HG03064 (cell line): Measurements from ENCODE around the gene TMEM254.
A peak's percentile ranks its signal among the peaks of the same experiment; 100 is the strongest.
"Not testable (repeated sequence)": the region's sequence is repeated elsewhere in the genome, so short reads cannot be mapped to it uniquely, and the experiment has no call there.

Experiments used
- ATAC-seq: cut with Tn5 transposase; IDR thresholded peaks from one replicate; pipeline ENCODE4 v1.9.1; 2021; ENCODE audit warnings: low read depth; ENCODE audit not compliant: unreplicated experiment

Gene TMEM254, protein sequence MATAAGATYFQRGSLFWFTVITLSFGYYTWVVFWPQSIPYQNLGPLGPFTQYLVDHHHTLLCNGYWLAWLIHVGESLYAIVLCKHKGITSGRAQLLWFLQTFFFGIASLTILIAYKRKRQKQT

DNA sequence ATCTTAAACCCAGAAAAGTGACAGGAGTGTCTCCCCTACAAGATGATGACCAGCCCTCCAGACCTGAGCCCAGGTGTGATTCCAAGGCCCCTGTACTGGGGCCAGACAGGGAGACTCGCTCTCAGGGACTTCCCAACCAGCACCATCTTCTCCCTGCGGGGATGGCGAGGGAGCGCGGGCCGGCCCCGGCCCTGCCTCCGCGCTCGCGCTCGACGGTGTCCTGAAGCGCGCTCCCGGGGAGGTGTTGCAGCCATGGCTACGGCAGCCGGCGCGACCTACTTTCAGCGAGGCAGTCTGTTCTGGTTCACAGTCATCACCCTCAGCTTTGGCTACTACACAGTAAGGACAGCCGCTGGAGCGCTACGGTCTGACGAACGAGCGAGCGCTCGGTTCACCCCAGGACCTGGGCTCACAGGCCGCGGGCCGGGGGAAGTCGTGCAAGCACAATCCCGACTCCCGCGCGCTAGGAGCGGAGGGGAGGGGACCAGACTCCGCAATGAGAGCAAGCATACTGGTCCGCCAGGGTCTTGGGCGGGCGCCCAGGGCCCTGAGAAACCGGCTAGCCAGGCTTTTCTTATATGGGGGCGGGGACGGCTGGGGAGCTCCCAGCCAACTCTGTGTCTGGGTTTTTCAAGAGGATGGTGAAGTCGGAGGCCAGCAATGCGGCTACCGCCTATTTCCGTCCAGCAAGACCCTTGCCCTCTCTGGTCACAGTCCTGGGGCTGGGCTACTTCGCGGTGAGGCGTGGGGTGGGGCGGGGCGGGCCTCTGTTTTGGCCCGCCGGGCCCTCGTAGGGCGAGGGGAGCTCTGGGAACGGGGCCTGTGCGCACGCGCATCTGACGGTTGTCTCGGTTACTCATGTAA, at the start of gene TMEM254:
TMEM254 (plus strand) TSS at position 218 of the 864 bp plus-strand sequence; CDS start at position 253, 35 bp downstream.
- peak; percentile 92 for ATAC-seq

DNA sequence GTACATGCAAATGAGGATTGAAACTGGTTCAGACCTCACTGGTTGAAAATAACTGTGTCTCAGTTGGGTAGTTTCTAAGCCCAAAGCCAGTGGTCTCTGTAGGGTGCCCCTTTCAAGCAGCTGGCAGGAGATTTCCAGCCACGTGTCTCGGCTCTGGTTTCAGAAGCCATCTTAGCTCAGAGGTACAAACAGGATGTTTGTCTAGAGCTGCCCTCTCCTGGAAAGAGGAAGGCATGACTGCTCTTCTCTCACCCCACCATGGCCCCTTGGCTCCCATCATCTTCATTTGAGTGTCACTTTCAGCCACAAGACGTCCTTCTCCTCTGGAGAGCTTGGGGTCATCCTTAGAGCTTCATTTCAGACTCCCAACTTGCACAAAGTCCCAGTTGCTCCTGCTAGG, 49.3 kb upstream of the TMEM254 start:
- ATAC-seq, result not testable (repeated sequence)

DNA sequence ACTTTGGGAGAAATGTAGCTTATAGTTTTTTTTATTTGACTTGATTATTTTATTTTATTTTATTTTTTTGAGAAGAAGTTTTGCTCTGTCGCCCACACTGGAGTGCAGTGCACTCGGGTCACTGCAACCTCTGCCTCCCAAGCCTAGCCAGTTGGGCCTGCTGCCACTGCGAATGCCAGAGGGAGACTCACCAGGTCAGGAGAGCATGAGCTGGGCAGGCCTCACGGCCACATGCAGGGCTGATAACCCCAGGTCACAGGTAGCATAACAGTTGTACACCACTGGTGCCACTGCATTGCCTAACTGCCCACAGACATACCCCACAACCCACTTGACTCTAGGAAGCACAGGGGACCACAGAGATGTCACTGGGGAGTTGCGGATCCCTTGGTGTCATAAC, 48.6 kb upstream of the TMEM254 start:
- ATAC-seq, result not testable (repeated sequence)

DNA sequence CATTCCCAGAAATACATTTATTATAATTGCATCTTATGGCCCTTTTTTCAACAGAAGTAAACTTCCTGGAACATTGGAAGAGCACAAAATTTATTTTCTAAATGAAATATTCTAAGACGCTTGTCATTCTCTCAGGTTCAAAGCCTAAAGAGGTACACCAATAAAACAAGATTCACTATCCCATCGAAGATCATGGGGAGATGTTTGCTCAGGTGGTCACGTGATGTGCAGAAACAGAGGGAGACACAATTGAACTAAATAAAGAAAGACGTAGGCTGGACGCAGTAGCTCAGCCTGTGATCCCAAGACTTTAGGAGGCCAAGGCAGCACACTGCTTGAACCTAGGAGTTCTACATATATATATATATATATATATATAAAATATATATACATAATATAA, 46.0 kb upstream of the TMEM254 start:
- ATAC-seq, result no peak

DNA sequence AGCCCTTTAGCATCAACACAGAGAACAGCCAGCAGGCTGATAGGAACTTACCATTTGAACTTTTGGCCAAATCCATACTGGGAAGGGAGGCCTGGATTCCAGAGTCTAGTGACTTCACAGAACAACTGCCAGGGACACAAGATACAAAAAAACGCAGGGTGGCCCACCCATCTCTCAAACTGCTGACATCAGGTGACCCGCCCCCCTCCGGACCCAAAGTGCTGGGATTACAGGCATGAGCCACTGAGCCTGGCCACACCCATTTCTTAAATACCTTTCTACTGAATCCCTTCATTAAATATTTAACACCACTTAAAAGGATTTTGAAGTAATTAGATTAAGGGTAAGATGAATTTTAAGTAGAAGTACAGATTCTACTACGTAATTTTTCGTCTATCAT, 43.7 kb upstream of the TMEM254 start:
- ATAC-seq, result not testable (repeated sequence)

DNA sequence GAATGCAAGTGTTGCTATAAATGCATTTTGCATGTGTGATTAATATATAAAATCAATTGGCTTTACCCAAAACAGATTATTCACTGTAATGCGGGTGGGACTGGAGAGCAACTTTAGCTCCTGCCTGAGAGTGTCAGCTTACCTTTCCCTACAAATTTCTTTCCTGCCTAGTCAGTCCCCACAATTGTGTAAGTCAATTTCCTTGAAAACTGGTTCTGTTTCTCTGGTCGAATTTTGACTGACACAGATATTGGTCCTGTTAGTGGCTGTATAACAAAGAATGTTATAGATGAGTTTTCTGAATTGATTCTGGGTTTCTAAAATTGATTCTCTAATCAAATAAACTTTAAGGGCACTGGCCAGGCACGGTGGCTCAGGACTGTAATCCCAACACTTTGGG, 43.0 kb upstream of the TMEM254 start:
- ATAC-seq, result not testable (repeated sequence)

DNA sequence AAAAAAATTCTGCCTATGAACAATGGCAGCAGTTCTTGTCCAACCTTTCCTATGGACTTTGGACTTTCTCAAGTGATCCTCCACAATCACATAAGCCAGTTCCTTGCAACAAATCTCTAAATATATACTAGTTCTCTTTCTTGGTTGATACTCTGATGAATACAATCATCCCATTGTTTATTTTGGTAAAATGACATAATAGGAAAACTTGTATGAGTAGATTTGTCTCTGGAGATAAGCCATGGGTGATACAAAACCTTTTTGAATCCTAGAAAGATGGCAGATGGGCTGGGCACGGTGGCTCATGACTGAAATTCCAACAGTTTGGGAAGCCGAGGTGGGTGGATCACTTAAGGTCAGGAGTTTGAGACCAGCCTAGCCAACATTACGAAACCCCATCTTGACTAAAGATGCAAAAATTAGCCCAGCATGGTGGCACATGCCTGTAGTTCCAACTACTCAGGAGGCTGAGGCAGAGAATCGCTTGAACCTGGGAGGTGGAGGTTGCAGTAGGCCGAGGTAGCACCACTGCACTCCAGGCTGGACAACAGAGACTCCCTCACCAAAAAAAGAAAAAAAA, 41.5 kb upstream of the TMEM254 start:
- not testable (repeated sequence) for ATAC-seq

DNA sequence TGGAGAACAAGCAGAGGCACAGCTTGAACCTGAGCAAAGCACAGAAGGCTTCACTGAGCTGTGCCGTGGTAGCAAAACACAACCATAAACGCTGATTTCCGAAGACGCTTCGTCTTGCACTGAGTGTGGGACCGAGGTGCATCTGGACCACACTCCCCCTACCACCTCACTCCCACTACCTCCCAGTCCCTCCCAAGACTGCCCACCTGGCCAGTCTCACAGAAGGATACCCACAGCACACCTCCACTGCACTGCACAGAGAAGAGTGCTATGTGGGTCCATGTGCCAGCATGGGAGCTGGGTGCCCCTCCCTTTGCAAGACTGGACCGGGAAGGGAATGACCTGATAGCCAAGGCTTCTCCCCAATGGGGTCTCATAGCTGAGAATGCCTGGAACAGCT, 40.2 kb upstream of the TMEM254 start:
- not testable (repeated sequence) for ATAC-seq

DNA sequence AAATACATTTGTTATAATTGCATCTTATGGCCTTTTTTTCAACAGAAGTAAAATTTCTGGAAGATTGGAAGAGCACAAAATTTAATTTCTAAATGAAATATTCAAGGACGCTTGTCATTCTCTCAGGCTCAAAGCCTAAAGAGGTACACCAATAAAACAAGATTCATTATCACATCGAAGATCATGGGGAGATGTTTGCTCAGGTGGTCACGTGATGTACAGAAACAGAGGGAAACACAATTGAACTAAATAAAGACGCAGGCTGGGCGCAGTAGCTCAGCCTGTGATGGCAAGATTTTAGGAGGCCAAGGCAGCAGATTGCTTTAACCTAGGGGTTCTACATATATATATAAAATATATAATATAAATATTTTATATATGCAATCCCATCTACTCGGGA, 37.3 kb upstream of the TMEM254 start:
- ATAC-seq, result no peak

DNA sequence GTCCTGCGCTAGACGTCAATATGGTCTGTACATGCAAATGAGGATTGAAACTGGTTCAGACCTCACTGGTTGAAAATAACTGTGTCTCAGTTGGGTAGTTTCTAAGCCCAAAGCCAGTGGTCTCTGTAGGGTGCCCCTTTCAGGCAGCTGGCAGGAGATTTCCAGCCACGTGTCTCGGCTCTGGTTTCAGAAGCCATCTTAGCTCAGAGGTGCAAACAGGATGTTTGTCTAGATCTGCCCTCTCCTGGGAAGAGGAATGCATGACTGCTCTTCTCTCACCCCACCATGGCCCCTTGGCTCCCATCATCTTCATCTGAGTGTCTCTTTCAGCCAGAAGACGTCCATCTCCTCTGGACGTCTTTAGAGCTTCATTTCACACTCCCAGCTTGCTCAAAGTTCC, 33.5 kb upstream of the TMEM254 start:
- not testable (repeated sequence) for ATAC-seq

DNA sequence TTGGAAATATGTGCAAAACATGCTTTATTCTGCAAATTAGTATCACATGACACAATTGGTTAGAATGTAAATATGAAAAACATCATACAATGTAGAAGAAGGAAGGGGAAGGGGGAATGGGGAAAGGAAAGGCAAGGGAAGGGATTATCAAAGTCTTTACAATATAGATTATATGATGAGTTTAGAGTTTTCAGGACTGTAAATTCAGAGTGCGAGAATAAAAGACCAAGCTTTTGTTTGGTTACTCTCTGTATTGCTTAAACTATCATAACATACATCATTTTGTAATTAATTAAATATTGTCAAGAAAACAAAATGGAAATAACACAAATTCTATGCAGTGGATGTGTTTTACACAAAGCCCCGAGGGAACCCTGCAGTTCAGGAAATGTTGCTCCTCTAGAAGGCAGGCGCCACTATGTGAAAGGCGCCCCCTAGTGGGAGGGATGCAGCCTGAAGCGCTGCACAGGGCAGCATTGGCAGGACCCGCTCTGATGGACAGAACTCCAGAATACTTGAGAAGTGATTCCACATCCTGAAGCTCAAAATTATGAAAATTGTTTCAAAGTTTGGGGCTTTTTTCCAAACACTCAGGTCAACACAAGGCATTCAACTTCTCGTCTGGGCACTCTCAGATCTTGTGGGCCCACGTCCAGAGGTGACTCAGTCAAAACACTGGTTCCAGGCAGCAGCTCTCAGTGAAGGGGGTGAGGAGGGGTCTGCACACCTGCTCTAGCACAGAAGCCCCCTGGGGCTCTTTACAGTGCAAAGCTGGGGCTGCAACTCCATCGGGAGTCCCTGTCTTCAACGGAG, 31.6 kb upstream of the TMEM254 start:
- peak; percentile 78 for ATAC-seq

DNA sequence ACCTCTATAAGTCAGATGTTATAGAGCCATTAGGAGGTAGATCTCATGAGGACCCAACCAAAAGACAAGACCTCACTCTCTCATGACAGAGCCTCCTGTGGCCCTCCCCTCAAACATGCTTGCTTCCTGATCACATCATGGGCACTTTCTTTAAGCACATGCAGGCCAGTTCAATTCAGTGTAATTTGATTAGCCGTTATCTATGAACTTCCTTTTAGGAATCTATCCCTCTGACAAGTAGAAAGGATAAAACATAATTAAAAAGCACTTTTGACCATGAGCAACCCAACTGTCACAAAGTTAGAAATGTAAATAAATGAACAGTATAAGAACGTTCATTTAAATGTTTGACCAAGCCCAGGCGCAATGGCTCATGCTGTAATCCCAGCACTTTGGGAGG, 27.7 kb upstream of the TMEM254 start:
- ATAC-seq, result no peak

DNA sequence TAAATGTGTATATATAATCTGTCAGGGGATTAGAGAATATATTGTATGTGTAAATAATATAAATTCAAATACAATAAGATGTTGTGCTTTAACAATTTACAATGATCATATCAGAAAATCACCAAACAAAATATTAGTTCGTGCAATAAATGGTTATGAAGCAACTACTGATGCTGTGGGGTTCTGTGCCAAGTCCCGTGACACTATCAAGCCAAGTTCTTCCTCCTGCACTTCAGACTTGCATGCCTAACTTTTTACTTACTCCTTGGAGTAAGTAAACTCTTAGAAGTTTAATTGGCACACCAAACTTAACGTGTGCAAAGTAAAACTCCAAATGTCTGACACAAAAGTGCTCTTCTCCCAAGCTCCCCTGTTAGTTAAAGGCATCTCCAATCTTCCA, 26.5 kb upstream of the TMEM254 start:
- ATAC-seq, result no peak

DNA sequence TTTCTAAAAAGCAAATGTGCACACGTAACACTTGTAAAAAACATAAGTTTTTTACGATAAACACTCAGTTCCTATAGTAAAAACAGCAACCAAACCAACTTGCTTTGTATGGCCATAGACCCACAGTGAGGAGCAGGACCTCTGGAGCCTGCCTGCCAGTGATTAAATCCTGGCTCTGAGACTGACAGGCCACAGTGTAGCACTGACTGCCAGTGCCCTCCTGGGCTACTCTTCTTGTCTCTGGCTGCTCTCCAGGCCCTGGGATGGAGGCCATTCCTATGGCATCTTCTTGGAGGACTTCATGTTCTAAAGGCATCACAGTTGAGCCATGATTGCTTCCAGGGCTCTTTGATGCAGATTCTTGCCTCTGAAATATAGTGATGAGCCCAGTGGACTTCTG, 22.7 kb upstream of the TMEM254 start:
- ATAC-seq, result no peak

DNA sequence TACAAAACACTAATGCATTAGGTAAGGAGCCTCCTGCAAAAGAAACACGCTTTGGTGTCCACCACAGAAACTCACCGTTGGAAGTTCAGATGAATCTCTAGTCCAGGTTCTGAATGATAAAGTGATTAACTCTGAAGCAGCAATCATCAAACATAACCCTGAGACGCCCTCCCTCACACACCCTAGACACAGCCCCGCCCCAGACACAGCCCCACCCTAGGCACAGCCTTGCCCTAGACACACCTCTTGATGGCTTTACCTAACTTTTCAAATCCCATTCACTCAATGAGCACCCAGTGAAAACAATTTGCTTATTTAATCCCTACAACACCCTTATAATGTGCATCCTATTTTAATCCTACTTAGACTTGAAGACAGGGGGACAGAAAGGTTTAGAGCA, 21.3 kb upstream of the TMEM254 start:
- no peak for ATAC-seq

DNA sequence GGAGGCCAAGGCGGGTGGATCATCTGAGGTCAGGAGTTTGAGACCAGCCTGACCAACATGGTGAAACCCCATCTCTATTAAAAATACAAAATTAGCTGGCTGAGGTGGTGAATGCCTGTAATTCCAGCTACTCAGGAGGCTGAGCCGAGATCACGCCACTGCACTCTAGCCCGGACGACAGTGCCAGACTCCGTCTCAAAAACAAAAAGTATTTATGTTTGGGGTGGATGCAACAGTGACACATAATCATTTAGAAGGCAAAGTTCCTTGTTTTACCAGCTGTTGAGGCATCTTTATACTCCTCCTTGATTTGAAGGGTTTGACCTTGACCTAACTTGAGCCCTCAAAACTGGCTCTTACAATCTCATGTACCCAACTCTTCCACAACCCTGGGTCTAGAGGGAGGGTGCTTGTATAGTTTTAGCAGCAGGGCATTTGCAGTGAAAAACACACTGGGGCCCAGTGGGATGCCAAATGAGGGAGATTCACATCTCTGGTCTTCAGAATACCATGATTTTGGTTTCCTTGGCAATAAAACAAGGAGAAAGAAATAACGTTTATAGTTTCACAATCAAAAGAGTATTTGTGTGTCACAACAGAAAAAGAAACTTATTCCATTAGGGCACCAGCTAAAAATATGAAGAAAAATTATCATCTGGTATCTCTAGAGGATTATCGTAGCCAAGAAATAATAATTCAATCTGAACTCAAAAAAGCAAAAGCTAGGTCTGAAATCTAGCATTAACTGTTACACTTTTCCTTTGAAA, 14.2 kb upstream of the TMEM254 start:
- ATAC-seq, result no peak

DNA sequence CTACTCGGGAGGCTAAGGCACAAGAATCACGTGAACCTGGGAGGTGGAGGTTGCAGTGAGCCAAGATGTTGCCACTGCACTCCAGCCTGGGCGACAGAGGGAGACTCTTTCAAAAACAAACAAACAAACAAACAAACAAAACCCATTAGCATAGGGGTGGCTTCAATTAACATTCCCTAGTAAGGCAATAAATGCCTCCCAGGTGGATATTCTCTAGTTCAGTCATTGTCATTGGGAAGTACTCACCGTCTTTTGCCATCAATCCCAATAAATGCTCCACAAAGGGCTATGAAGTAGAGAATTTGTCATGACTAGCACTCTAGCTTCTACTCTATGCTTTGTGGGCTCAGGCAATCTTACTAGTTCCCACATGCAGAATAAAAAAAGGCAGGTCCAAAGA, 11.7 kb upstream of the TMEM254 start:
- ATAC-seq, result no peak

DNA sequence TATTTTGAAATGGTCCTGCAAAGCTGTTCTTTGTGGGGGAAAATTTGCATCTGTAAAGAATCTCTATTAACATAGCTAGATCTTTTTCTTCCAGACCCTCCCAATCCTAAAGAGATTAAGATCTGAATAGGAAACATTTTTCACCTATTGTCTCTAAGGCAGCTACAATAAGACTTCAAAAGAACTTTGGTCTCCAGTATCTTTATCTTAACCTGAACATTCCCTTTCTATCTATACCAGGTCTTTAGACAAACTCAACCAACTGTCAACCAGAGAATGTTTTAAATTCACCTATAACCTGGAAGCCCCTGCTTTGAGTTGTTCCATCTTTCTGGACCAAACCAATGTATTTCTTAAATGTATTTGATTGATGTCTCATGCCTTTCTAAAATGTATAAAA, 10.6 kb upstream of the TMEM254 start:
- ATAC-seq, result not testable (repeated sequence)

DNA sequence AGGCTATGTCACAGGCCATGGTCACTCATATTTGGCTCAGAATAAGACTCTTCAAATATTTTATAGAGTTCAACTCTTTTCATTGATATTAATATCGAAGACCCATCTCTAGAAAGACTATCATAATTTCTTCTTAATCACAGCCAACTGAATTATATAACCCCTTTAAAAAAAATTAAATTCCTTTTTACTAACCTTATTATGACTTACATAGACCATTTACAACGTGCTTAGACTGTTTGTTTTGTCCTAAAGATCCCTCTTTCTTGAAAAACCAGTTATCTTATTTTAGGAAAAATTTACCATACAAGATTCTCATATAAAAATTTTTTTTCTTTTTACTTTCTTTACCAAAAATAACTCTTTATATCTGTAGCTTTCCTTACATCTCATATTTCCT, 10.2 kb upstream of the TMEM254 start:
- ATAC-seq, result no peak

DNA sequence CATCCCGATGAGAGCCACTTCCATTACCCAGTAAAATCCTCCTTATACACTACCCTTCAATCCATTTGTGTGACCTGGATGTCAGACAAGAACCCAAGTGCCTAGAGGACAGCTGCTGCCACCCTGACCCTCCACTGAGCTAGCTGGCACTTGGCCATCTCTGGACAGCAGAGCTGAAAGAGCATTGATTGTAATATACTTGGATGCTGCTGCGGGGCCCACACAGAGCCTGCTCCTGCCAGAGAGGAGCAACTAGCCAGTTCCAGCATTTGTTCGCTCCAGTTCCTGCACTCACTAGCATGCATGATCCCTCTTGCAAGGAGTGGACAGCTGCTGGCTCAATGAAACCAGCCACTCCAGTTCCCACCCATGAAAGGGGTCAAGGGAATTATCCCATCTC, 8.4 kb upstream of the TMEM254 start:
- ATAC-seq, result no peak
